GM23338 (cell line): ENCODE results near the gene OGA. TPM values are rescaled to one million over a fixed set of nuclear protein-coding genes. Genes with fewer than 3 reads are reported as not detected.

Experiments
- ATAC-seq: fragments of 200-7000 bp; cut with Tn5 transposase; 3 replicates; pipeline ENCODE4 v1.9.1; 2020
- DNase-seq: peaks from one replicate; pipeline ENCODE4 v3.0.0-alpha.2; 2015; ENCODE audit warnings: low spot score
- H2AFZ ChIP-seq: fragments of 200-600 bp; sonication (generic); 2 replicates; pipeline ENCODE4 v1.8.0; 2016; ENCODE audit warnings: antibody characterized with exemption, mild to moderate bottlenecking, moderate library complexity
- H3F3A ChIP-seq: fragments of 200-600 bp; sonication (generic); replicated peaks from 2 replicates; pipeline ENCODE4 v1.8.0; 2017; ENCODE audit warnings: antibody characterized with exemption, mixed run types, low read depth
- H3K27ac ChIP-seq: fragments of 200-600 bp; sonication (generic); 2 replicates; pipeline ENCODE4 v1.6.1; 2016; ENCODE audit warnings: low read depth
- H3K27me3 ChIP-seq: fragments of 200-600 bp; sonication (generic); 2 replicates; pipeline ENCODE4 v1.8.0; 2016; ENCODE audit warnings: mild to moderate bottlenecking, mixed run types, moderate library complexity; ENCODE audit not compliant: insufficient read depth
- H3K36me3 ChIP-seq: fragments of 200-600 bp; sonication (generic); 2 replicates; pipeline ENCODE4 v1.8.0; 2016; ENCODE audit warnings: mild to moderate bottlenecking; ENCODE audit not compliant: insufficient read depth
- H3K4me1 ChIP-seq: fragments of 200-600 bp; sonication (generic); 2 replicates; pipeline ENCODE4 v1.8.0; 2016; ENCODE audit warnings: mild to moderate bottlenecking, moderate library complexity; ENCODE audit not compliant: insufficient read depth
- H3K4me2 ChIP-seq: fragments of 200-600 bp; sonication (generic); 2 replicates; pipeline ENCODE4 v1.7.1; 2017; ENCODE audit warnings: mixed run types
- H3K4me3 ChIP-seq: fragments of 200-600 bp; sonication (generic); 2 replicates; pipeline ENCODE4 v1.6.1; 2016; ENCODE audit warnings: mixed run types
- H3K79me2 ChIP-seq: fragments of 200-600 bp; sonication (generic); replicated peaks from 2 replicates; pipeline ENCODE4 v1.8.0; 2017; ENCODE audit warnings: mild to moderate bottlenecking; ENCODE audit not compliant: insufficient read depth
- H3K9me2 ChIP-seq: fragments of 200-600 bp; sonication (generic); 2 replicates; pipeline ENCODE4 v1.8.0; 2017; ENCODE audit not compliant: insufficient read depth
- H4K20me1 ChIP-seq: fragments of 200-600 bp; sonication (generic); replicated peaks from 2 replicates; pipeline ENCODE4 v1.8.0; 2017; ENCODE audit warnings: mild to moderate bottlenecking; ENCODE audit not compliant: insufficient read depth
- H3K27ac Mint-ChIP-seq: 2 replicates; pipeline ENCODE4 v1.8.0; 2020; ENCODE audit warnings: inconsistent platforms, mild to moderate bottlenecking, moderate library complexity, mixed read lengths
- H3K27me3 Mint-ChIP-seq: 3 replicates; pipeline ENCODE4 v1.8.0; 2022; ENCODE audit warnings: low read depth, mild to moderate bottlenecking, moderate library complexity, mixed read lengths, inconsistent platforms; ENCODE audit not compliant: insufficient read depth, poor library complexity
- H3K36me3 Mint-ChIP-seq: 3 replicates; pipeline ENCODE4 v1.8.0; 2021; ENCODE audit warnings: low read depth, mild to moderate bottlenecking, inconsistent platforms, moderate library complexity, mixed read lengths
- H3K4me1 Mint-ChIP-seq: 3 replicates; pipeline ENCODE4 v1.8.0; 2020; ENCODE audit warnings: mild to moderate bottlenecking, inconsistent platforms, mixed read lengths
- H3K4me3 Mint-ChIP-seq: 3 replicates; pipeline ENCODE4 v1.8.0; 2021; ENCODE audit warnings: moderate library complexity, mild to moderate bottlenecking, inconsistent platforms, mixed read lengths
- H3K9me3 Mint-ChIP-seq: 3 replicates; pipeline ENCODE4 v1.8.0; 2020; ENCODE audit warnings: moderate library complexity, mild to moderate bottlenecking, inconsistent platforms, mixed read lengths
- CREB1 ChIP-seq: fragments of 250-450 bp; sonication (Bioruptor Pico); IDR thresholded peaks from 2 replicates; pipeline ENCODE4 v1.5.0; 2020; ENCODE audit warnings: low read depth, mild to moderate bottlenecking, moderate library complexity
- EZH2 ChIP-seq: fragments of 200-600 bp; sonication (generic); IDR thresholded peaks from one replicate; pipeline ENCODE4 v1.8.0; 2017; ENCODE audit warnings: antibody characterized with exemption, mild to moderate bottlenecking, low read depth; ENCODE audit not compliant: unreplicated experiment
- JUNB ChIP-seq: IDR thresholded peaks from one replicate; pipeline ENCODE4 v1.6.1; 2016; ENCODE audit warnings: antibody characterized with exemption; ENCODE audit not compliant: unreplicated experiment
- NANOG ChIP-seq: IDR thresholded peaks from 2 replicates; pipeline ENCODE4 v1.6.1; 2016; ENCODE audit warnings: antibody characterized with exemption, borderline replicate concordance
- STAT1 ChIP-seq: IDR thresholded peaks from one replicate; pipeline ENCODE4 v1.6.1; 2016; ENCODE audit warnings: antibody characterized with exemption; ENCODE audit not compliant: unreplicated experiment
- ZNF114 ChIP-seq: fragments of 250-450 bp; sonication (Bioruptor Pico); IDR thresholded peaks from 2 replicates; pipeline ENCODE4 v1.5.0; 2020; ENCODE audit warnings: mild to moderate bottlenecking, moderate library complexity
- ZNF331 ChIP-seq: fragments of 250-450 bp; sonication (Bioruptor Pico); IDR thresholded peaks from 2 replicates; pipeline ENCODE4 v1.5.0; 2020; ENCODE audit warnings: low read depth, mild to moderate bottlenecking, moderate library complexity
- polyA plus RNA-seq: library from polyadenylated mRNA; unstranded; fragments of >200 nt; fragmentation: Nextera tagmentation; extraction: Ambion mirVana; gene quantifications from 2 replicates; pipeline ENCODE4 v1.2.1, GENCODE V29; 2016
- total RNA-seq: library from RNA; depleted of rRNA; stranded (reverse); fragments of >200 nt; shearing (Covaris generic); gene quantifications from 2 replicates; pipeline ENCODE4 v1.2.3, GENCODE V29; 2014
- TF ChIP-seq, protein P1 (sequence below): IDR thresholded peaks from 2 replicates; pipeline ENCODE4 v1.6.1; 2016; ENCODE audit warnings: antibody characterized with exemption
- TF ChIP-seq, protein P2 (sequence below): fragments of 250-450 bp; sonication (Bioruptor Pico); IDR thresholded peaks from 2 replicates; pipeline ENCODE4 v1.5.0; 2020; ENCODE audit warnings: mild to moderate bottlenecking, moderate library complexity
- TF ChIP-seq, protein P3 (sequence below), 2 experiments: fragments of 200-600 bp in 1 of 2; sonication (generic) in 1 of 2; conservative IDR thresholded peaks; 2 replicates each; pipeline versions ENCODE4 v1.5.1 to v1.6.1; 2016 to 2017; ENCODE audit warnings: antibody characterized with exemption in 2 of 2, low read depth in 2 of 2, mild to moderate bottlenecking in 2 of 2, moderate library complexity in 1 of 2

The OGA gene
- total and polyA plus RNA-seq, 2 experiments from 2014 or later: 68.4 to 131 TPM

- Histone ChIP-seq H3K27me3 (peaks cover 71% of the 10 kb centered on the region), H3F3A (peaks cover 18% of the 10 kb centered on the region), H3K79me2 (no peaks in the 10 kb centered on the region), H3K4me1 (peaks cover 48% of the 10 kb centered on the region), H2AFZ (peak overlapping the region; percentile 72), H4K20me1 (no peaks in the 10 kb centered on the region), H3K9me2 (no peaks in the 10 kb centered on the region), H3K36me3 (no peaks in the 10 kb centered on the region), H3K4me2 (peak overlapping the region; percentile 90), H3K4me3 (peak overlapping the region; percentile 57), H3K27ac (no peak overlapping the region)
- TF ChIP-seq, protein P1, sequence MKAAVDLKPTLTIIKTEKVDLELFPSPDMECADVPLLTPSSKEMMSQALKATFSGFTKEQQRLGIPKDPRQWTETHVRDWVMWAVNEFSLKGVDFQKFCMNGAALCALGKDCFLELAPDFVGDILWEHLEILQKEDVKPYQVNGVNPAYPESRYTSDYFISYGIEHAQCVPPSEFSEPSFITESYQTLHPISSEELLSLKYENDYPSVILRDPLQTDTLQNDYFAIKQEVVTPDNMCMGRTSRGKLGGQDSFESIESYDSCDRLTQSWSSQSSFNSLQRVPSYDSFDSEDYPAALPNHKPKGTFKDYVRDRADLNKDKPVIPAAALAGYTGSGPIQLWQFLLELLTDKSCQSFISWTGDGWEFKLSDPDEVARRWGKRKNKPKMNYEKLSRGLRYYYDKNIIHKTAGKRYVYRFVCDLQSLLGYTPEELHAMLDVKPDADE: no peak
- TF ChIP-seq EZH2: peak; percentile 46
- H3K27me3 Mint-ChIP-seq: peaks cover 82% of the 10 kb centered on the region
- ATAC-seq (peak; percentile 13), DNase-seq (peak; percentile 71)
- no peak overlapping the region for H3K27ac Mint-ChIP-seq
- peaks cover 6% of the 10 kb centered on the region for H3K36me3 Mint-ChIP-seq
- peaks cover 57% of the 10 kb centered on the region for H3K4me1 Mint-ChIP-seq
- H3K9me3 Mint-ChIP-seq: no peaks in the 10 kb centered on the region
- peak overlapping the region; percentile 64 for H3K4me3 Mint-ChIP-seq
These were observed 43.5 kb downstream of the OGA start for GRCh38 chr10:101774589-101775272.

DNA sequence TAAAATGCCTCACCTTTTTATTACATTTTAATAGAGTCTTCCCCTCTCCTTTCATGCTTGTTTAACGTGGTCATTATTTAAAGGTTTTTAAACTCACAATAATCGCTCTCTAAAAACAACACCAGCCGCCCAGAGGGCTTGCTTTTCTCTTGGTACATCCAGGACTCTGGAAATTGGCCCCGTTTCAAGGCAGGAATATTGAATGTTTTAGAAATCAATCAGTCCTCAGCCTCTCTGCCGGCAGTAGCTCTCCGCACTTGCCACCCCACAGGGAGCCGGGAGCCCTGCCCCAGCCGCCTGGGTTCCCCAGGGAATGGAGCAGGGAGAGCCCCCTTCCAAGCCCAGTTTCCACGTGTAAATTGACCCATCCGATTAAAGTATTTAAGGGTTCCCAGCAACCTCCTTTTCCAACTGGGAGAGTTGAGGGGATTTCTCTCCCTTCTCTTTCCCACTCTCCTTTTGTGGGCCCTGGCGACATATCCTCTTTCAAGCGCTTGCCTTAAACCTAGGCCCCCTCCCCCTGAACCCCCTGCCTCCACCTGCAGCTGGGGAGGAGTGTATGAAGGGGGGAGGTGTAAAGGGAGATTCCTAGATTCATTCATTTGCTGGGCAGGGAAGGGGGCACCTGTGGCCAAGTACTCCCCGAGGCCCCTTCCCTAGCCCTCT lies 44.2 kb downstream of the OGA start:
- Mint-ChIP-seq H3K9me3 (no peaks in the 10 kb centered on the region), H3K36me3 (peaks cover 6% of the 10 kb centered on the region), H3K4me3 (peak overlapping the region; percentile 64), H3K4me1 (peaks cover 57% of the 10 kb centered on the region), H3K27ac (no peak overlapping the region), H3K27me3 (peaks cover 80% of the 10 kb centered on the region)
- Histone ChIP-seq H3K79me2 (no peaks in the 10 kb centered on the region), H3K4me3 (peak overlapping the region; percentile 57), H3K4me1 (peaks cover 48% of the 10 kb centered on the region), H3K27ac (no peak overlapping the region), H3K9me2 (no peaks in the 10 kb centered on the region), H3F3A (peaks cover 11% of the 10 kb centered on the region), H3K36me3 (no peaks in the 10 kb centered on the region), H3K27me3 (peaks cover 71% of the 10 kb centered on the region), H2AFZ (peak overlapping the region; percentile 72), H4K20me1 (no peaks in the 10 kb centered on the region), H3K4me2 (peak overlapping the region; percentile 90)
- DNase-seq (peak; percentile 50), ATAC-seq (peak; percentile 3)
- no peak for TF ChIP-seq NANOG
- TF ChIP-seq, protein P2, sequence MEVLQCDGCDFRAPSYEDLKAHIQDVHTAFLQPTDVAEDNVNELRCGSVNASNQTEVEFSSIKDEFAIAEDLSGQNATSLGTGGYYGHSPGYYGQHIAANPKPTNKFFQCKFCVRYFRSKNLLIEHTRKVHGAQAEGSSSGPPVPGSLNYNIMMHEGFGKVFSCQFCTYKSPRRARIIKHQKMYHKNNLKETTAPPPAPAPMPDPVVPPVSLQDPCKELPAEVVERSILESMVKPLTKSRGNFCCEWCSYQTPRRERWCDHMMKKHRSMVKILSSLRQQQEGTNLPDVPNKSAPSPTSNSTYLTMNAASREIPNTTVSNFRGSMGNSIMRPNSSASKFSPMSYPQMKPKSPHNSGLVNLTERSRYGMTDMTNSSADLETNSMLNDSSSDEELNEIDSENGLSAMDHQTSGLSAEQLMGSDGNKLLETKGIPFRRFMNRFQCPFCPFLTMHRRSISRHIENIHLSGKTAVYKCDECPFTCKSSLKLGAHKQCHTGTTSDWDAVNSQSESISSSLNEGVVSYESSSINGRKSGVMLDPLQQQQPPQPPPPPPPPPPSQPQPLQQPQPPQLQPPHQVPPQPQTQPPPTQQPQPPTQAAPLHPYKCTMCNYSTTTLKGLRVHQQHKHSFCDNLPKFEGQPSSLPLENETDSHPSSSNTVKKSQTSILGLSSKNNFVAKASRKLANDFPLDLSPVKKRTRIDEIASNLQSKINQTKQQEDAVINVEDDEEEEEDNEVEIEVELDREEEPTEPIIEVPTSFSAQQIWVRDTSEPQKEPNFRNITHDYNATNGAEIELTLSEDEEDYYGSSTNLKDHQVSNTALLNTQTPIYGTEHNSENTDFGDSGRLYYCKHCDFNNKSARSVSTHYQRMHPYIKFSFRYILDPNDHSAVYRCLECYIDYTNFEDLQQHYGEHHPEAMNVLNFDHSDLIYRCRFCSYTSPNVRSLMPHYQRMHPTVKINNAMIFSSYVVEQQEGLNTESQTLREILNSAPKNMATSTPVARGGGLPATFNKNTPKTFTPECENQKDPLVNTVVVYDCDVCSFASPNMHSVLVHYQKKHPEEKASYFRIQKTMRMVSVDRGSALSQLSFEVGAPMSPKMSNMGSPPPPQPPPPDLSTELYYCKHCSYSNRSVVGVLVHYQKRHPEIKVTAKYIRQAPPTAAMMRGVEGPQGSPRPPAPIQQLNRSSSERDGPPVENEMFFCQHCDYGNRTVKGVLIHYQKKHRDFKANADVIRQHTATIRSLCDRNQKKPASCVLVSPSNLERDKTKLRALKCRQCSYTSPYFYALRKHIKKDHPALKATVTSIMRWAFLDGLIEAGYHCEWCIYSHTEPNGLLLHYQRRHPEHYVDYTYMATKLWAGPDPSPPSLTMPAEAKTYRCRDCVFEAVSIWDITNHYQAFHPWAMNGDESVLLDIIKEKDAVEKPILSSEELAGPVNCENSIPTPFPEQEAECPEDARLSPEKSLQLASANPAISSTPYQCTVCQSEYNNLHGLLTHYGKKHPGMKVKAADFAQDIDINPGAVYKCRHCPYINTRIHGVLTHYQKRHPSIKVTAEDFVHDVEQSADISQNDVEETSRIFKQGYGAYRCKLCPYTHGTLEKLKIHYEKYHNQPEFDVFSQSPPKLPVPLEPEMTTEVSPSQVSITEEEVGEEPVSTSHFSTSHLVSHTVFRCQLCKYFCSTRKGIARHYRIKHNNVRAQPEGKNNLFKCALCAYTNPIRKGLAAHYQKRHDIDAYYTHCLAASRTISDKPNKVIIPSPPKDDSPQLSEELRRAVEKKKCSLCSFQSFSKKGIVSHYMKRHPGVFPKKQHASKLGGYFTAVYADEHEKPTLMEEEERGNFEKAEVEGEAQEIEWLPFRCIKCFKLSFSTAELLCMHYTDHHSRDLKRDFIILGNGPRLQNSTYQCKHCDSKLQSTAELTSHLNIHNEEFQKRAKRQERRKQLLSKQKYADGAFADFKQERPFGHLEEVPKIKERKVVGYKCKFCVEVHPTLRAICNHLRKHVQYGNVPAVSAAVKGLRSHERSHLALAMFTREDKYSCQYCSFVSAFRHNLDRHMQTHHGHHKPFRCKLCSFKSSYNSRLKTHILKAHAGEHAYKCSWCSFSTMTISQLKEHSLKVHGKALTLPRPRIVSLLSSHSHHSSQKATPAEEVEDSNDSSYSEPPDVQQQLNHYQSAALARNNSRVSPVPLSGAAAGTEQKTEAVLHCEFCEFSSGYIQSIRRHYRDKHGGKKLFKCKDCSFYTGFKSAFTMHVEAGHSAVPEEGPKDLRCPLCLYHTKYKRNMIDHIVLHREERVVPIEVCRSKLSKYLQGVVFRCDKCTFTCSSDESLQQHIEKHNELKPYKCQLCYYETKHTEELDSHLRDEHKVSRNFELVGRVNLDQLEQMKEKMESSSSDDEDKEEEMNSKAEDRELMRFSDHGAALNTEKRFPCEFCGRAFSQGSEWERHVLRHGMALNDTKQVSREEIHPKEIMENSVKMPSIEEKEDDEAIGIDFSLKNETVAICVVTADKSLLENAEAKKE (CRISPR knock-in tag): no peak
- no peak for TF ChIP-seq CREB1 (CRISPR knock-in tag)
- no peak for TF ChIP-seq EZH2
- no peak for TF ChIP-seq ZNF331
- TF ChIP-seq ZNF114: no peak
- TF ChIP-seq, protein P3, sequence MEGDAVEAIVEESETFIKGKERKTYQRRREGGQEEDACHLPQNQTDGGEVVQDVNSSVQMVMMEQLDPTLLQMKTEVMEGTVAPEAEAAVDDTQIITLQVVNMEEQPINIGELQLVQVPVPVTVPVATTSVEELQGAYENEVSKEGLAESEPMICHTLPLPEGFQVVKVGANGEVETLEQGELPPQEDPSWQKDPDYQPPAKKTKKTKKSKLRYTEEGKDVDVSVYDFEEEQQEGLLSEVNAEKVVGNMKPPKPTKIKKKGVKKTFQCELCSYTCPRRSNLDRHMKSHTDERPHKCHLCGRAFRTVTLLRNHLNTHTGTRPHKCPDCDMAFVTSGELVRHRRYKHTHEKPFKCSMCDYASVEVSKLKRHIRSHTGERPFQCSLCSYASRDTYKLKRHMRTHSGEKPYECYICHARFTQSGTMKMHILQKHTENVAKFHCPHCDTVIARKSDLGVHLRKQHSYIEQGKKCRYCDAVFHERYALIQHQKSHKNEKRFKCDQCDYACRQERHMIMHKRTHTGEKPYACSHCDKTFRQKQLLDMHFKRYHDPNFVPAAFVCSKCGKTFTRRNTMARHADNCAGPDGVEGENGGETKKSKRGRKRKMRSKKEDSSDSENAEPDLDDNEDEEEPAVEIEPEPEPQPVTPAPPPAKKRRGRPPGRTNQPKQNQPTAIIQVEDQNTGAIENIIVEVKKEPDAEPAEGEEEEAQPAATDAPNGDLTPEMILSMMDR (conservative IDR thresholded peaks at IDR 0.05; ENCODE audit: low read depth in 2 of 2): no peak
- TF ChIP-seq JUNB: no peak
- no peak for TF ChIP-seq STAT1
